ENCODE data around the gene DMPK.
"Not testable (repeated sequence)": the region's sequence is repeated elsewhere in the genome, so short reads cannot be mapped to it uniquely, and the experiment has no call there.

Gene DMPK

DNA sequence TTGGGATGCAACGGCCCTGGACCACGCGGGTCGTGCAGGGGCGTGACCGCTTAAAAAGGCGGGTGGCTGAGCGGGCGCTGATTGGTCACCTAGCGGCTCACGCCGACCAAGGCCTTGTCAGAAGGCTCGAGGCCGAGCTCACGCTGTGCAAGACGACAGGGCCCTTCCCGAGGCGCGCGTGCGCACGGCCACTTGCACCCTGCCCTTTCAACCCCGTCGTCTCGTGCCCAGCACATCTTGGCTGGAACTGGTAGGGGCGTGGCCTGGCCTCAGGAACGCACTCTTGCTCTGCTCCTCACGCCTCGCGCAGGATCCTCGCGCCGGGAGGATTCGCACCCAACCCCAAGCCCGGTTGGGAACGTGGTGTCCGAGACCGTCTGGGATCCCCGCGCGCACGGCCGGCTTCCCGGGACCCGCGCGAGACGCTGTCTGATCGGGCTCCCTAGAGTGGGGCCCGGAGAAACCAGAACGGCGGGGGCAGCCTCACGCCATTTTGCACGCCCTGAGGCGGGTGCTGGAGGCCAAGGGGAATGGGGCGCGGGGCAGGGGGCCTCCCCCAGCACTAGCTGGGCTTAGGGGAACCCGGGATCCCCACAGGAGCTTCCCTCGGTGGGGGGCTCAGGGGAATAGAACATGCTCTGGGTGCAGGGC, 49.0 kb downstream of the DMPK start, which contains the start of gene MEIOSIN:
MEIOSIN (plus strand) TSS at position 280 of the 651 bp plus-strand sequence. CDS start 1,938 bp downstream, outside the sequence.
- DNase-seq, result no peak

DNA sequence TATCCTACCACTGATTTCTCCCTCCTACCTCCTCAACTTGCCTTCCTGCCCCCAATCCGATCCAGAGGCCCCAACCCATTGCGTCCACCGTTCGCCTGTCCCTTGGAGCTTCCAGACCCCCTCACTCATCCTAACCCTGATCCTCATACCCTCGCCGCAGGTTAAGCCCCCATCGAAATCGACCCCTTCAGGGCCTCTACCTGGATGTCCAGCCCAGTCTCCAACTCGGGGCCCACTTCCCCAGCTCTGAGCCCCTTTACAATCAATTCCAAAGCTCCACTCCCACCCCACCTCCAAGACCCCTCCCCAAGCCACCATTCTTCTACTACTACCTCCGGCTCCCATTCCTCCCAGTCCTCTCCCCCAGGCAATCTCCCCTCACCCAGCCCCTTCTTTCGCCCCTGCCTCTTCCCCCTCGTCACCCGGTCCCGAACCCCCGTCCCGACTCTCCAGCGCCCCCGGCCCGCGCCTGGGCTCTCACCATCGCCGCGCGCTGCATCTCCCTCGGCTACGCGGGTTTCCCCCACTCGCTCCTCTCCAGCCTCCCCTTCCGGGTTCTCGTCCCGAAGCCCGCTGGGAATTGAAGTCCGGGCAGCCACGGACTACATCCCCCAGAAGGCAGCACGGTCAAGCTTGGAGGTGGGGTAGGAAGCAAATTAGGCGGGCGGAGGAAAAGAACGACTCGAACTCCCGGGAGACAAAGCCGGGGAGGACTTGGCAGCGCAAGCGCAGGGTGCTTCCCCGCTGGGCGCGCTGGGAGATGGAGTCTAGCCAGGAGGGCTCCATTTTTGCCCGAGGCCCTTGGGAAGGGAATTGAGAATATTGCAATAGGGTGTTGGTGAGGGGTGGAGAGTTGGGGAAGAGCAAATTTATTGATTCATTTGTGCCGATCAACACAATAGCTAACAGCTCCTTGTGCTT, 51.7 kb downstream of the DMPK start, which contains the start of gene FBXO46:
FBXO46 (minus strand) TSS at position 529 of the 921 bp plus-strand sequence. CDS start 17,401 bp downstream, outside the sequence.
- peak; percentile 92 for DNase-seq

GRCh38 chr19:45729800-45730290, 52.4 kb downstream of the DMPK start:
- no peak for DNase-seq

GRCh38 chr19:45728683-45729082, 53.6 kb downstream of the DMPK start:
- not testable (repeated sequence) for DNase-seq

- DNase-seq, result not testable (repeated sequence)
Measured at GRCh38 chr19:45720065-45720464, 62.2 kb downstream of the DMPK start.

Data from NCI-H1436 treated with DMSO at 0.1 percent for 48 hours (cell line).